ENCODE data around the gene MSANTD7.

DNA sequence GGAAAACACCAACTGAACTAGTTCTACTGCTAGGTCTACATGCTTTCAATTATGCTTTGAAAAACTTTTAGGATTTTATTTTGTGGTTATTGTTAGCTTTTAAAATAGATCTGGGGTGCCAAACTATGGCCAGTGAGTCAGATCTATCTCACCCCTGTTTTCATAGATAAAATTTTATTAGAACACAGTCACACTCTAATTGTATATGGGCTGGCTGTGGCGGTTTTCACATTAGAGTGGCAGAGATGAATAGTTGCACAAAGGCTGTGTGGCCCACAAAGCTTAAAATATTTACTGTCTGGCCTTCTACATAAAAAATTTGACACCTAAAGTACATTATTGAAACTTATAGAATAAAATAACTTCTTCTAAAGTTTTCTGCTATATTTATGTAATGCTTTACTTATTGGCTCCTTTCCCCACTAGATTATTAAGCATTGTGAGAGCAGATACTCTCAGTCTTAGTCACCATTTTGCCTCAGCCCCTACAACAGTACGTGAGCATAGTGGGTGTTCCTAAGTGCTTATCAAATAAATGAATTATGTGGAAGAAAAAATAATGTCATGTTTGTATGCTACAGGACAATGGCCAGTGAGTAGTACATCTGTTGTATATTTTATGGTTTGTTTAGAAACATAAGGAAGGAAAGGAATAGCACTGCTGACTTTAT lies 35.1 kb downstream of the MSANTD7 start:
- TF ChIP-seq, protein P1, sequence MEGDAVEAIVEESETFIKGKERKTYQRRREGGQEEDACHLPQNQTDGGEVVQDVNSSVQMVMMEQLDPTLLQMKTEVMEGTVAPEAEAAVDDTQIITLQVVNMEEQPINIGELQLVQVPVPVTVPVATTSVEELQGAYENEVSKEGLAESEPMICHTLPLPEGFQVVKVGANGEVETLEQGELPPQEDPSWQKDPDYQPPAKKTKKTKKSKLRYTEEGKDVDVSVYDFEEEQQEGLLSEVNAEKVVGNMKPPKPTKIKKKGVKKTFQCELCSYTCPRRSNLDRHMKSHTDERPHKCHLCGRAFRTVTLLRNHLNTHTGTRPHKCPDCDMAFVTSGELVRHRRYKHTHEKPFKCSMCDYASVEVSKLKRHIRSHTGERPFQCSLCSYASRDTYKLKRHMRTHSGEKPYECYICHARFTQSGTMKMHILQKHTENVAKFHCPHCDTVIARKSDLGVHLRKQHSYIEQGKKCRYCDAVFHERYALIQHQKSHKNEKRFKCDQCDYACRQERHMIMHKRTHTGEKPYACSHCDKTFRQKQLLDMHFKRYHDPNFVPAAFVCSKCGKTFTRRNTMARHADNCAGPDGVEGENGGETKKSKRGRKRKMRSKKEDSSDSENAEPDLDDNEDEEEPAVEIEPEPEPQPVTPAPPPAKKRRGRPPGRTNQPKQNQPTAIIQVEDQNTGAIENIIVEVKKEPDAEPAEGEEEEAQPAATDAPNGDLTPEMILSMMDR (IDR thresholded peaks at IDR 0.05; ENCODE audit: borderline replicate concordance, extremely low read depth, low read length, poor library complexity, severe bottlenecking) = no peak
- no peak for TF ChIP-seq EZH2 (IDR thresholded peaks at IDR 0.05; ENCODE audit: borderline replicate concordance, low read depth, low read length, severe bottlenecking)
